Gastroesophageal sphincter (tissue), 3 donors: Measurements from ENCODE around the gene CYP4F22.

Source experiments
- CTCF ChIP-seq, 4 experiments: fragments of 200-600 bp in 2 of 4; fragments of 450-650 bp in 2 of 4; sonication (generic) in 1 of 4; IDR thresholded peaks; one replicate each; pipeline ENCODE4 v1.5.1; 2017 to 2019; ENCODE audit warnings: antibody characterized with exemption in 4 of 4, mild to moderate bottlenecking in 2 of 4, moderate library complexity in 2 of 4
- EP300 ChIP-seq: sonication (generic); formaldehyde crosslinking; IDR thresholded peaks from one replicate; pipeline ENCODE4 v1.6.1; 2017; ENCODE audit warnings: antibody characterized with exemption, mild to moderate bottlenecking
- POLR2A ChIP-seq, 2 donors: fragments of 450-650 bp; IDR thresholded peaks; one replicate each; pipeline ENCODE4 v1.6.1; 2017; ENCODE audit warnings: antibody characterized with exemption in 2 of 2, mild to moderate bottlenecking in 2 of 2, moderate library complexity in 1 of 2

- TF ChIP-seq CTCF (IDR thresholded peaks at IDR 0.05) (no peak), EP300 (no peak), POLR2A (IDR thresholded peaks at IDR 0.05) (no peak)
Observed at GRCh38 chr19:15544283-15544682, 36.0 kb downstream of the CYP4F22 start.
